H1 (cell line): ENCODE data around the gene LCN2. TPM values are rescaled to one million over a fixed set of nuclear protein-coding genes. Genes with fewer than 3 reads are reported as not detected.

ENCODE experiments used
- CTCF ChIA-PET: fragments of 300-600 bp; sonication (Branson Sonifier 250); formaldehyde crosslinking; loops from one replicate; lab custom pipeline; 2021; ENCODE audit not compliant: partially characterized antibody; lab: Charles Lee
- POLR2A ChIA-PET: fragments of 300-600 bp; sonication (Branson Sonifier 250); formaldehyde crosslinking; loops from one replicate; lab custom pipeline; 2021; ENCODE audit warnings: inconsistent platforms; ENCODE audit not compliant: partially characterized antibody; lab: Charles Lee
- DNase-seq, 2 experiments: peaks; one replicate each; pipeline versions ENCODE4 v3.0.0 to v3.0.0-alpha.2; 2010 to 2022; ENCODE audit warnings: low spot score in 2 of 2, low read depth in 1 of 2, mixed read lengths in 1 of 2
- FAIRE-seq: peaks from 2 replicates; lab custom pipeline; 2011; peaks lifted over from hg19 to GRCh38; lab: Jason Lieb, UNC
- H2AFZ ChIP-seq: 2 replicates; pipeline ENCODE4 v1.8.1; 2012; ENCODE audit warnings: low read length, inconsistent platforms
- H2AK5ac ChIP-seq: 2 replicates; pipeline ENCODE4 v1.6.1; 2013; ENCODE audit warnings: low read depth, low read length
- H2BK120ac ChIP-seq: replicated peaks from 2 replicates; pipeline ENCODE3; 2013; ENCODE audit warnings: low read depth, low read length, inconsistent platforms
- H2BK12ac ChIP-seq: 2 replicates; pipeline ENCODE4 v1.6.1; 2013; ENCODE audit warnings: low read depth, low read length
- H2BK15ac ChIP-seq: 2 replicates; pipeline ENCODE4 v1.6.1; 2013; ENCODE audit warnings: low read length
- H2BK20ac ChIP-seq: 2 replicates; pipeline ENCODE4 v1.6.1; 2013; ENCODE audit warnings: low read length
- H2BK5ac ChIP-seq: 2 replicates; pipeline ENCODE4 v1.6.1; 2013; ENCODE audit warnings: low read depth, low read length
- H3K14ac ChIP-seq: 2 replicates; pipeline ENCODE4 v1.6.1; 2013; ENCODE audit warnings: inconsistent platforms; ENCODE audit not compliant: insufficient read length
- H3K18ac ChIP-seq: 2 replicates; pipeline ENCODE4 v1.6.1; 2013; ENCODE audit warnings: low read length; ENCODE audit errors: extremely low read depth
- H3K23ac ChIP-seq: 2 replicates; pipeline ENCODE4 v1.6.1; 2013; ENCODE audit warnings: inconsistent platforms; ENCODE audit not compliant: insufficient read length
- H3K23me2 ChIP-seq: 2 replicates; pipeline ENCODE4 v1.6.1; 2013; ENCODE audit warnings: low read depth, low read length
- H3K27ac ChIP-seq: 2 replicates; pipeline ENCODE4 v1.6.1; 2011; ENCODE audit warnings: low read depth, low read length, inconsistent platforms
- H3K27me3 ChIP-seq, 4 experiments: replicated peaks in 1 of 4; 1 replicate in 1 of 4; 2 replicates in 3 of 4; pipeline versions ENCODE4 v1.6.1 to v1.8.1; 2011 to 2013; ENCODE audit warnings: low read length in 3 of 4, mild to moderate bottlenecking in 3 of 4, inconsistent platforms in 2 of 4, mixed read lengths in 2 of 4, moderate library complexity in 1 of 4; ENCODE audit not compliant: control insufficient read depth in 3 of 4, insufficient read depth in 3 of 4; ENCODE audit errors: extremely low read depth in 1 of 4
- H3K36me3 ChIP-seq, 4 experiments: 2 replicates each; pipeline versions ENCODE4 v1.6.1 to v1.8.1; 2011 to 2013; ENCODE audit warnings: mild to moderate bottlenecking in 4 of 4, low read length in 3 of 4, moderate library complexity in 2 of 4, control low read depth in 1 of 4, inconsistent platforms in 1 of 4; ENCODE audit not compliant: insufficient read depth in 4 of 4, control insufficient read depth in 2 of 4
- H3K4ac ChIP-seq: replicated peaks from 2 replicates; pipeline ENCODE3; 2013; ENCODE audit warnings: low read length, low read depth, mixed read lengths, inconsistent platforms; ENCODE audit not compliant: insufficient read length
- H3K4me1 ChIP-seq, 4 experiments: replicated peaks in 1 of 4; 1 replicate in 1 of 4; 2 replicates in 3 of 4; pipeline versions ENCODE4 v1.6.1 to v1.8.1; 2011 to 2013; ENCODE audit warnings: low read length in 3 of 4, inconsistent platforms in 2 of 4, mixed read lengths in 1 of 4; ENCODE audit not compliant: insufficient read depth in 4 of 4, control insufficient read depth in 3 of 4
- H3K4me2 ChIP-seq, 2 experiments: 2 replicates each; pipeline versions ENCODE4 v1.6.1 to v1.8.1; 2011 to 2013; ENCODE audit warnings: low read depth in 2 of 2, low read length in 2 of 2, control low read depth in 1 of 2, inconsistent platforms in 1 of 2, mild to moderate bottlenecking in 1 of 2; ENCODE audit not compliant: insufficient read depth in 1 of 2
- H3K4me3 ChIP-seq, 4 experiments: fragments of 200-600, 300-600 bp in 1 of 4; sonication (generic), shearing (Covaris generic), sonication (Bioruptor Twin) in 1 of 4; 2 replicates each; pipeline versions ENCODE4 v1.5.1 to v1.8.1; 2011 to 2016; ENCODE audit warnings: low read length in 4 of 4, low read depth in 3 of 4, control low read depth in 2 of 4, inconsistent platforms in 2 of 4, mild to moderate bottlenecking in 2 of 4, mixed read lengths in 1 of 4, moderate library complexity in 1 of 4; ENCODE audit not compliant: insufficient read depth in 2 of 4; ENCODE audit errors: extremely low read depth in 1 of 4
- H3K56ac ChIP-seq: replicated peaks from 2 replicates; pipeline ENCODE3; 2013; ENCODE audit warnings: low read depth, mild to moderate bottlenecking, mixed read lengths, low read length, inconsistent platforms; ENCODE audit not compliant: insufficient read length
- H3K79me1 ChIP-seq: 2 replicates; pipeline ENCODE4 v1.6.1; 2013; ENCODE audit warnings: low read depth, low read length, control low read depth
- H3K79me2 ChIP-seq, 2 experiments: 2 replicates each; pipeline versions ENCODE4 v1.6.1 to v1.8.1; 2012 to 2013; ENCODE audit warnings: low read length in 2 of 2, mild to moderate bottlenecking in 2 of 2, inconsistent platforms in 1 of 2; ENCODE audit not compliant: insufficient read depth in 2 of 2, control insufficient read depth in 1 of 2
- H3K9ac ChIP-seq, 4 experiments: replicated peaks in 1 of 4; 1 replicate in 1 of 4; 2 replicates in 3 of 4; pipeline versions ENCODE4 v1.6.1 to v1.8.1; 2011 to 2013; ENCODE audit warnings: low read depth in 3 of 4, low read length in 3 of 4, control low read depth in 2 of 4, mild to moderate bottlenecking in 2 of 4, moderate library complexity in 2 of 4, inconsistent platforms in 1 of 4; ENCODE audit errors: extremely low read depth in 1 of 4
- H3K9me3 ChIP-seq, 2 experiments: 2 replicates each; pipeline versions ENCODE4 v1.6.1 to v1.8.1; 2012 to 2013; ENCODE audit warnings: mild to moderate bottlenecking in 2 of 2, moderate library complexity in 2 of 2, control low read depth in 1 of 2, inconsistent platforms in 1 of 2, low read depth in 1 of 2, low read length in 1 of 2, mixed read lengths in 1 of 2; ENCODE audit not compliant: insufficient read depth in 2 of 2
- H4K20me1 ChIP-seq, 2 experiments: replicated peaks in 1 of 2; 2 replicates each; pipeline versions ENCODE3 to v1.8.1; 2011 to 2013; ENCODE audit warnings: inconsistent platforms in 2 of 2, low read length in 2 of 2, mild to moderate bottlenecking in 1 of 2; ENCODE audit not compliant: insufficient read depth in 2 of 2, control insufficient read depth in 1 of 2
- H4K5ac ChIP-seq: 2 replicates; pipeline ENCODE4 v1.6.1; 2013; ENCODE audit warnings: low read length, low read depth, mixed read lengths, inconsistent platforms; ENCODE audit not compliant: insufficient read length
- H4K8ac ChIP-seq: 2 replicates; pipeline ENCODE4 v1.8.0; 2013; ENCODE audit warnings: mild to moderate bottlenecking, moderate library complexity, low read length, inconsistent platforms; ENCODE audit not compliant: insufficient read depth; ENCODE audit errors: extremely low read depth
- H4K91ac ChIP-seq: replicated peaks from 2 replicates; pipeline ENCODE3; 2013; ENCODE audit warnings: low read length, mixed read lengths, inconsistent platforms; ENCODE audit not compliant: insufficient read length
- KDM1A ChIP-seq: fragments of 200-600, 300-600 bp; sonication (generic); IDR thresholded peaks from 2 replicates; pipeline ENCODE4 v1.7.1; 2016; ENCODE audit warnings: mild to moderate bottlenecking, low read length, borderline replicate concordance
- WGBS, 2 experiments: shearing (Covaris generic) in 1 of 2; methylation state at CpG; one replicate each; pipeline versions ENCODE4 v1.1.6 to v1.1.7; 2013 to 2015; ENCODE audit warnings: low lambda C conversion rate in 2 of 2, mixed read lengths in 2 of 2, inconsistent platforms in 1 of 2, low coverage in 1 of 2, missing lambda C conversion rate in 1 of 2; ENCODE audit not compliant: insufficient replicate concordance in 2 of 2, insufficient coverage in 1 of 2, insufficient read length in 1 of 2; ENCODE audit errors: extremely low coverage in 1 of 2, missing lambda C conversion rate in 1 of 2; 5-methylcytosine and 5-hydroxymethylcytosine counted together
- polyA plus RNA-seq, 7 experiments: library from polyadenylated mRNA; depleted of rRNA in 3 of 7; stranded (reverse) in 5 of 7; unstranded in 2 of 7; fragments of >200 nt in 5 of 7; fragments of 200-250 nt in 2 of 7; gene quantifications; 1 replicate in 5 of 7; 2 replicates in 1 of 7; 4 replicates in 1 of 7; pipeline versions ENCODE4 v1.2.1 to v1.2.3, GENCODE V29; 2011 to 2013; ENCODE audit warnings: missing spikeins in 2 of 7, mixed read lengths in 2 of 7
- total RNA-seq: library from RNA; stranded (reverse); fragmentation: NEBNext Ultra II Directional; extraction: Animal tissue kit (Norgen Biotek cat#: 25700); gene quantifications from 2 replicates; pipeline ENCODE4 v1.2.1, GENCODE V29; 2021

LCN2 gene
- total and polyA plus RNA-seq, 2 of the 8 experiments (the other 6 are each of a cell fraction or from before 2014, with no cell fraction given): 1.1 to 1.6 TPM

DNA sequence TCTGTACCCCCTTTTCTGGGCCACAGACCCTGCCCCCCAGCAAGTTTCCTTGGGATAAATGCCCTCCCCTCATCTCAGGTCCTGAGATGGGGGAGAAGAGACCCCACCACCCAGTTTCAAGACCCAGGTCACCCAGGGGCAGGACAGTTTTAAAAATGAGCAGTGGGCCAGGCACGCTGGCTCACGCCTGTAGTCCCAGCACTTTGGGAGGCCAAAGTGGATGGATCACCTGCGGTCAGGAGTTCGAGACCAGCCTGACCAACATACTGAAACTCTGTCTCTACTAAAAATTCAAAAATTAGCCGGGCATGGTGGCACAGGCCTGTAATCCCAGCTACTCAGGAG lies 27.8 kb upstream of the LCN2 start:
- no peak overlapping the region for H3K56ac ChIP-seq
- 89% methylated on average over 5 of the region's 5 CpGs; no CpG with 5 or more reads in 1 of the 2 experiments for WGBS, 2 experiments

More for the DNA sequence above, 27.8 kb upstream of the LCN2 start:
- no peak overlapping the region for H3K9ac ChIP-seq
- H3K4ac ChIP-seq: no peak overlapping the region
- H4K5ac ChIP-seq: no peak overlapping the region
- H2BK120ac ChIP-seq: no peak overlapping the region
- no peak overlapping the region for H2BK20ac ChIP-seq
- no peak overlapping the region for H2AFZ ChIP-seq
- no peak overlapping the region for H4K91ac ChIP-seq
- no peak overlapping the region for H3K4me2 ChIP-seq
- no peak overlapping the region for H3K4me3 ChIP-seq
- no peak overlapping the region for H2BK5ac ChIP-seq
- peaks cover 3 to 24% of the 10 kb centered on the region in 2 experiments for H4K20me1 ChIP-seq
- H2BK12ac ChIP-seq: no peak overlapping the region
- FAIRE-seq (no peak), DNase-seq (no peak)
- H2AK5ac ChIP-seq: no peak overlapping the region
- H3K23me2 ChIP-seq: no peaks in the 10 kb centered on the region
- no peaks in the 10 kb centered on the region for H3K9me3 ChIP-seq
- peaks cover 4% of the 10 kb centered on the region; the same call in 1 of the 2 replicates for H3K79me1 ChIP-seq
- CTCF ChIA-PET: interaction anchor here (0.8 to 2.4 kb wide), 3 partner anchors 7 to 69 kb away, joined by 3 to 11 read pairs (median 3); no protein-coding TSS in a partner anchor
- no peak overlapping the region for H3K14ac ChIP-seq
- POLR2A ChIA-PET: interaction anchor here (1.8 kb wide), 1 partner anchor 13 kb away, joined by 5 read pairs; no protein-coding TSS in a partner anchor
- no peaks in the 10 kb centered on the region for H3K27me3 ChIP-seq
- H4K8ac ChIP-seq: no peak overlapping the region
- no peak overlapping the region for H3K23ac ChIP-seq
- no peak overlapping the region for H3K18ac ChIP-seq
- H3K79me2 ChIP-seq: peaks cover 0 to 13% of the 10 kb centered on the region in 2 experiments; a peak in 1 of 4 replicates
- TF ChIP-seq KDM1A: no peak
- no peak overlapping the region for H2BK15ac ChIP-seq
- no peak overlapping the region for H3K27ac ChIP-seq
- H3K36me3 ChIP-seq: peaks cover 2 to 26% (median 8%) of the 10 kb centered on the region in 4 experiments; a peak in 4 of 8 replicates
- peaks cover 0 to 8% (median 4%) of the 10 kb centered on the region in 4 experiments; a peak in 3 of 7 replicates for H3K4me1 ChIP-seq
